HAP-1 (cell line): Measurements from ENCODE around the gene RHBDD3.
A peak's percentile ranks its signal among the peaks of the same experiment; 100 is the strongest.

Experiments used
- DNase-seq, 2 experiments: peaks; one replicate each; pipeline ENCODE4 v3.0.0-alpha.2; 2016 to 2020; ENCODE audit warnings: low spot score in 2 of 2
- H3K27me3 ChIP-seq: fragments of 250-450 bp; sonication (Bioruptor Pico); 2 replicates; pipeline ENCODE4 v1.5.1; 2020; ENCODE audit warnings: low read depth, mild to moderate bottlenecking, moderate library complexity
- H3K36me3 ChIP-seq: fragments of 250-450 bp; sonication (Bioruptor Pico); replicated peaks from 2 replicates; pipeline ENCODE4 v1.5.1; 2020; ENCODE audit warnings: mild to moderate bottlenecking
- H3K4me1 ChIP-seq: fragments of 250-450 bp; sonication (Bioruptor Pico); 2 replicates; pipeline ENCODE4 v1.5.1; 2020; ENCODE audit warnings: mild to moderate bottlenecking
- H3K4me3 ChIP-seq: fragments of 250-450 bp; sonication (Bioruptor Pico); 2 replicates; pipeline ENCODE4 v1.5.1; 2020; ENCODE audit warnings: mild to moderate bottlenecking, moderate library complexity
- H3K9me3 ChIP-seq: fragments of 250-450 bp; sonication (Bioruptor Pico); 2 replicates; pipeline ENCODE4 v1.5.1; 2020; ENCODE audit warnings: mild to moderate bottlenecking, moderate library complexity
- in situ Hi-C: fragments of 300-500 bp; cut with MboI; formaldehyde crosslinking; loops from 3 replicates; pipeline ENCODE4 v1.14.3; 2020; ENCODE audit warnings: low sequenced_read_pairs, inconsistent platforms, mixed read lengths

The RHBDD3 gene

GRCh38 chr22:29267858-29268510 is at the start of gene RHBDD3, which contains the start of gene EWSR1:
TSS of gene RHBDD3 (minus strand) at chr22:29267981. CDS start at chr22:29265626, 2,355 bp downstream.
TSS of gene EWSR1 (plus strand) at chr22:29268268. CDS start at chr22:29268337, 69 bp downstream.
- Histone ChIP-seq H3K27me3 (no peaks in the 10 kb centered on the region), H3K4me3 (peak within 1 kb of the TSS; percentile 88), H3K36me3 (peaks cover 74% of the 10 kb centered on the region), H3K9me3 (no peaks in the 10 kb centered on the region), H3K4me1 (peaks cover 35% of the 10 kb centered on the region)
- peak; percentile 87 to 98 for DNase-seq
- in situ Hi-C loops = no loop called here

- Histone ChIP-seq H3K9me3 (no peaks in the 10 kb centered on the region), H3K36me3 (no peaks in the 10 kb centered on the region), H3K4me1 (no peaks in the 10 kb centered on the region), H3K27me3 (peaks cover 11% of the 10 kb centered on the region), H3K4me3 (no peak overlapping the region)
- no peak for DNase-seq
- in situ Hi-C loops = no loop called here
Observed at GRCh38 chr22:29316141-29316828, 48.5 kb upstream of the RHBDD3 start.

- peaks cover 11% of the 10 kb centered on the region for H3K27me3 ChIP-seq
- in situ Hi-C loops = no loop called here
- no peaks in the 10 kb centered on the region for H3K36me3 ChIP-seq
- H3K4me1 ChIP-seq = no peaks in the 10 kb centered on the region
- H3K4me3 ChIP-seq = peak within 1 kb of the TSS; percentile 3
- H3K9me3 ChIP-seq = no peaks in the 10 kb centered on the region
- DNase-seq = no peak
Observed at GRCh38 chr22:29315286-29316140, 47.7 kb upstream of the RHBDD3 start, which contains the start of gene RASL10A. TSS of gene RASL10A (minus strand) at chr22:29315697. CDS start at chr22:29315246, 451 bp downstream.

- H3K4me1 ChIP-seq = no peaks in the 10 kb centered on the region
- in situ Hi-C loops = no loop called here
Observed at GRCh38 chr22:29314537-29315285, 46.9 kb upstream of the RHBDD3 start.

GRCh38 chr22:29313576-29314466 is 46.0 kb upstream of the RHBDD3 start:
- Histone ChIP-seq H3K36me3 (no peaks in the 10 kb centered on the region), H3K4me1 (no peaks in the 10 kb centered on the region; the same call in 1 of the 2 replicates), H3K4me3 (no peak overlapping the region), H3K9me3 (no peaks in the 10 kb centered on the region), H3K27me3 (peaks cover 11% of the 10 kb centered on the region)
- in situ Hi-C loops = no loop called here
- DNase-seq = no peak

More at GRCh38 chr22:29314537-29315285, 46.9 kb upstream of the RHBDD3 start:
- peak overlapping the region; percentile 3 for H3K4me3 ChIP-seq
- H3K36me3 ChIP-seq = no peaks in the 10 kb centered on the region
- no peak for DNase-seq
- H3K27me3 ChIP-seq = peaks cover 11% of the 10 kb centered on the region
- no peaks in the 10 kb centered on the region for H3K9me3 ChIP-seq

GRCh38 chr22:29313126-29313575 is 45.4 kb upstream of the RHBDD3 start:
- in situ Hi-C loops = no loop called here
- H3K4me1 ChIP-seq = no peaks in the 10 kb centered on the region; the same call in 1 of the 2 replicates

GRCh38 chr22:29312218-29313125 is 44.7 kb upstream of the RHBDD3 start:
- DNase-seq = no peak
- peaks cover 11% of the 10 kb centered on the region for H3K27me3 ChIP-seq
- in situ Hi-C loops = no loop called here

More at GRCh38 chr22:29313126-29313575, 45.4 kb upstream of the RHBDD3 start:
- Histone ChIP-seq H3K4me3 (no peak overlapping the region), H3K27me3 (peaks cover 11% of the 10 kb centered on the region), H3K36me3 (no peaks in the 10 kb centered on the region), H3K9me3 (no peaks in the 10 kb centered on the region)
- DNase-seq = no peak

GRCh38 chr22:29311464-29312217 is 43.9 kb upstream of the RHBDD3 start:
- Histone ChIP-seq H3K27me3 (peaks cover 11% of the 10 kb centered on the region), H3K9me3 (no peaks in the 10 kb centered on the region), H3K4me3 (no peak overlapping the region), H3K4me1 (peaks cover 7% of the 10 kb centered on the region; the same call in 1 of the 2 replicates), H3K36me3 (no peaks in the 10 kb centered on the region; the same call in 1 of the 2 replicates)
- in situ Hi-C loops = no loop called here
- no peak for DNase-seq

More at GRCh38 chr22:29312218-29313125, 44.7 kb upstream of the RHBDD3 start:
- Histone ChIP-seq H3K9me3 (no peaks in the 10 kb centered on the region), H3K36me3 (no peaks in the 10 kb centered on the region; the same call in 1 of the 2 replicates), H3K4me1 (peaks cover 7% of the 10 kb centered on the region; the same call in 1 of the 2 replicates), H3K4me3 (no peak overlapping the region)

- Histone ChIP-seq H3K9me3 (no peaks in the 10 kb centered on the region), H3K36me3 (no peaks in the 10 kb centered on the region; the same call in none of the 2 replicates), H3K27me3 (peaks cover 11% of the 10 kb centered on the region), H3K4me3 (no peak overlapping the region), H3K4me1 (peaks cover 9% of the 10 kb centered on the region; the same call in 1 of the 2 replicates)
- DNase-seq = peak; percentile 37 to 84
- in situ Hi-C loops = no loop called here
Observed at GRCh38 chr22:29310863-29311339, 43.1 kb upstream of the RHBDD3 start.

- Histone ChIP-seq H3K4me3 (no peak overlapping the region), H3K36me3 (no peaks in the 10 kb centered on the region; the same call in none of the 2 replicates), H3K4me1 (peaks cover 10% of the 10 kb centered on the region; the same call in 1 of the 2 replicates), H3K27me3 (peaks cover 11% of the 10 kb centered on the region), H3K9me3 (no peaks in the 10 kb centered on the region)
- no peak for DNase-seq
- in situ Hi-C loops = no loop called here
Observed at GRCh38 chr22:29310065-29310862, 42.5 kb upstream of the RHBDD3 start.
